T1000 (cell line): ENCODE data around the gene ARHGEF17.

Source experiments
- DNase-seq: peaks from one replicate; lab custom pipeline; 2025; ENCODE audit warnings: mixed read lengths; lab: John Stamatoyannopoulos, UW

ARHGEF17 gene

GRCh38 chr11:73331138-73331916 lies 23.3 kb downstream of the ARHGEF17 start:
- no peak for DNase-seq

- DNase-seq = no peak
Measured at GRCh38 chr11:73333173-73333572, 25.1 kb downstream of the ARHGEF17 start.

- no peak for DNase-seq
Measured at GRCh38 chr11:73333640-73334383, 25.7 kb downstream of the ARHGEF17 start.

- DNase-seq = peak; percentile 44
Measured at GRCh38 chr11:73334384-73335203, 26.5 kb downstream of the ARHGEF17 start.

GRCh38 chr11:73335204-73335923 lies 27.3 kb downstream of the ARHGEF17 start:
- peak; percentile 82 for DNase-seq

GRCh38 chr11:73337846-73338245 lies 29.8 kb downstream of the ARHGEF17 start:
- DNase-seq = no peak

- DNase-seq = no peak
Measured at GRCh38 chr11:73338279-73338678, 30.2 kb downstream of the ARHGEF17 start.

- no peak for DNase-seq
Measured at GRCh38 chr11:73340164-73340563, 32.1 kb downstream of the ARHGEF17 start.

- no peak for DNase-seq
Measured at GRCh38 chr11:73342633-73343032, 34.6 kb downstream of the ARHGEF17 start.

- DNase-seq = no peak
Measured at GRCh38 chr11:73343076-73343873, 35.2 kb downstream of the ARHGEF17 start.

GRCh38 chr11:73344191-73344607 lies 36.1 kb downstream of the ARHGEF17 start:
- no peak for DNase-seq

- no peak for DNase-seq
Measured at GRCh38 chr11:73345481-73346160, 37.5 kb downstream of the ARHGEF17 start.

GRCh38 chr11:73346186-73346935 lies 38.3 kb downstream of the ARHGEF17 start:
- no peak for DNase-seq

GRCh38 chr11:73347067-73347466 lies 39.0 kb downstream of the ARHGEF17 start:
- no peak for DNase-seq

GRCh38 chr11:73348838-73349237 lies 40.8 kb downstream of the ARHGEF17 start:
- no peak for DNase-seq

- DNase-seq = no peak
Measured at GRCh38 chr11:73349633-73350032, 41.6 kb downstream of the ARHGEF17 start.

GRCh38 chr11:73350908-73351636 lies 43.0 kb downstream of the ARHGEF17 start:
- peak; percentile 56 for DNase-seq

- DNase-seq = no peak
Measured at GRCh38 chr11:73353422-73353821, 45.3 kb downstream of the ARHGEF17 start.

- DNase-seq = no peak
Measured at GRCh38 chr11:73355109-73355508, 47.0 kb downstream of the ARHGEF17 start.
